ENCODE results near the gene MTMR11. TPM values are rescaled to one million over a fixed set of nuclear protein-coding genes. Genes with fewer than 3 reads are reported as not detected.
A peak's percentile ranks its signal among the peaks of the same experiment; 100 is the strongest.

Gene MTMR11
- total and polyA plus RNA-seq, 10 of the 15 experiments (the other 5 are each of a cell fraction or from before 2014, with no cell fraction given): 0.35 to 1.1 (median 0.73) TPM

DNA sequence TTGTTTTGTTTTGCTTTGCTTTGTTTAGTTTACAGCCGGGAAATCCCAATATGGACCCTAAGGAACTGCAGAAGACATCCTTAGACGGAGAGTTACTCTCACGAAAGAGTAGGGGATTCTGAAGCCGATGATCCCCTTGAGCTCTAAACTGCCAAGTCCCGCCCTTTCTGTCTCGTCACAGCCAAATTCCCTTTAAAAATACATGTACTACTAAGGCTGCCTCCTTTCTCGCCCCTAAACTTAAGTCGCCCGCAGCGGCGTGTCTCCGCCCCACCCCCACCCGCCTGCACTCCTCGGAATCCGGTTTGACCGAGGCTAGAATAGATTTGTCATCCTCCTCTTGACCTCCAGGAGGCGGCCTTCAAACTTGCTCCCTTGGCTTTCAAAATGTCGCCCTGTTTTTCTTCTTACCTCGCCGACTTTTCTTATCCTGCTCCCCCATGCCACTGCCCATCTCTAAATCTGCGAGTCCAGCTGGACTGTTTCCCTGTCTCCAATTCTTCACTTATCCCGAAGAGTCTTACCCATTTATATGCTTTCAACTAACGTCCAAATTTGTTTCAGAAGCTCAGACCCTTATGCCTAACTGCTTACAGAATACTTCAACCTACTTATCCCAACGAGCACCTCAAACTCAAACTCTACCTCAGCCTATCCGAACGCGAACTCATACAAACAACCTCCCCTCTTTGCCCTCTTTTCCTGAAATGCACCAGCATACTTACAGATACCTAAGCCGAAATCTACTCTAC, 48.3 kb downstream of the MTMR11 start (continued):
- TF ChIP-seq, protein P1, sequence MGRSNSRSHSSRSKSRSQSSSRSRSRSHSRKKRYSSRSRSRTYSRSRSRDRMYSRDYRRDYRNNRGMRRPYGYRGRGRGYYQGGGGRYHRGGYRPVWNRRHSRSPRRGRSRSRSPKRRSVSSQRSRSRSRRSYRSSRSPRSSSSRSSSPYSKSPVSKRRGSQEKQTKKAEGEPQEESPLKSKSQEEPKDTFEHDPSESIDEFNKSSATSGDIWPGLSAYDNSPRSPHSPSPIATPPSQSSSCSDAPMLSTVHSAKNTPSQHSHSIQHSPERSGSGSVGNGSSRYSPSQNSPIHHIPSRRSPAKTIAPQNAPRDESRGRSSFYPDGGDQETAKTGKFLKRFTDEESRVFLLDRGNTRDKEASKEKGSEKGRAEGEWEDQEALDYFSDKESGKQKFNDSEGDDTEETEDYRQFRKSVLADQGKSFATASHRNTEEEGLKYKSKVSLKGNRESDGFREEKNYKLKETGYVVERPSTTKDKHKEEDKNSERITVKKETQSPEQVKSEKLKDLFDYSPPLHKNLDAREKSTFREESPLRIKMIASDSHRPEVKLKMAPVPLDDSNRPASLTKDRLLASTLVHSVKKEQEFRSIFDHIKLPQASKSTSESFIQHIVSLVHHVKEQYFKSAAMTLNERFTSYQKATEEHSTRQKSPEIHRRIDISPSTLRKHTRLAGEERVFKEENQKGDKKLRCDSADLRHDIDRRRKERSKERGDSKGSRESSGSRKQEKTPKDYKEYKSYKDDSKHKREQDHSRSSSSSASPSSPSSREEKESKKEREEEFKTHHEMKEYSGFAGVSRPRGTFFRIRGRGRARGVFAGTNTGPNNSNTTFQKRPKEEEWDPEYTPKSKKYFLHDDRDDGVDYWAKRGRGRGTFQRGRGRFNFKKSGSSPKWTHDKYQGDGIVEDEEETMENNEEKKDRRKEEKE (IDR thresholded peaks at IDR 0.05): no peak
- TF ChIP-seq ZZZ3 (IDR thresholded peaks at IDR 0.05; ENCODE audit: control insufficient read depth, insufficient read length, low read depth): no peak
- peak; percentile 82 for TF ChIP-seq KAT2A (conservative IDR thresholded peaks at IDR 0.05; ENCODE audit: control insufficient read depth, low read depth, low read length)
- peak; percentile 63; the same call in 1 of the 2 replicates for TF ChIP-seq CREB1 (IDR thresholded peaks at IDR 0.05; ENCODE audit: low read depth)
- TF ChIP-seq SUZ12 (IDR thresholded peaks at IDR 0.05; ENCODE audit: unreplicated experiment): no peak
- TF ChIP-seq SRF (IDR thresholded peaks at IDR 0.05; ENCODE audit: low read depth in 2 of 2, low read length in 2 of 2): peak in 1 of 2 experiments; percentile 50; a peak in 1 of 4 replicates
- TF ChIP-seq ZNF622 (IDR thresholded peaks at IDR 0.05): no peak
- TF ChIP-seq YY1 (IDR thresholded peaks at IDR 0.05; ENCODE audit: low read depth, low read length): peak; percentile 94
- TF ChIP-seq DPF2 (IDR thresholded peaks at IDR 0.05): no peak
- no peak for TF ChIP-seq TCF12 (IDR thresholded peaks at IDR 0.05; ENCODE audit: low read depth, low read length)
- TF ChIP-seq SREBF2 (IDR thresholded peaks at IDR 0.05; ENCODE audit: low read length): no peak
- TF ChIP-seq, protein P2, sequence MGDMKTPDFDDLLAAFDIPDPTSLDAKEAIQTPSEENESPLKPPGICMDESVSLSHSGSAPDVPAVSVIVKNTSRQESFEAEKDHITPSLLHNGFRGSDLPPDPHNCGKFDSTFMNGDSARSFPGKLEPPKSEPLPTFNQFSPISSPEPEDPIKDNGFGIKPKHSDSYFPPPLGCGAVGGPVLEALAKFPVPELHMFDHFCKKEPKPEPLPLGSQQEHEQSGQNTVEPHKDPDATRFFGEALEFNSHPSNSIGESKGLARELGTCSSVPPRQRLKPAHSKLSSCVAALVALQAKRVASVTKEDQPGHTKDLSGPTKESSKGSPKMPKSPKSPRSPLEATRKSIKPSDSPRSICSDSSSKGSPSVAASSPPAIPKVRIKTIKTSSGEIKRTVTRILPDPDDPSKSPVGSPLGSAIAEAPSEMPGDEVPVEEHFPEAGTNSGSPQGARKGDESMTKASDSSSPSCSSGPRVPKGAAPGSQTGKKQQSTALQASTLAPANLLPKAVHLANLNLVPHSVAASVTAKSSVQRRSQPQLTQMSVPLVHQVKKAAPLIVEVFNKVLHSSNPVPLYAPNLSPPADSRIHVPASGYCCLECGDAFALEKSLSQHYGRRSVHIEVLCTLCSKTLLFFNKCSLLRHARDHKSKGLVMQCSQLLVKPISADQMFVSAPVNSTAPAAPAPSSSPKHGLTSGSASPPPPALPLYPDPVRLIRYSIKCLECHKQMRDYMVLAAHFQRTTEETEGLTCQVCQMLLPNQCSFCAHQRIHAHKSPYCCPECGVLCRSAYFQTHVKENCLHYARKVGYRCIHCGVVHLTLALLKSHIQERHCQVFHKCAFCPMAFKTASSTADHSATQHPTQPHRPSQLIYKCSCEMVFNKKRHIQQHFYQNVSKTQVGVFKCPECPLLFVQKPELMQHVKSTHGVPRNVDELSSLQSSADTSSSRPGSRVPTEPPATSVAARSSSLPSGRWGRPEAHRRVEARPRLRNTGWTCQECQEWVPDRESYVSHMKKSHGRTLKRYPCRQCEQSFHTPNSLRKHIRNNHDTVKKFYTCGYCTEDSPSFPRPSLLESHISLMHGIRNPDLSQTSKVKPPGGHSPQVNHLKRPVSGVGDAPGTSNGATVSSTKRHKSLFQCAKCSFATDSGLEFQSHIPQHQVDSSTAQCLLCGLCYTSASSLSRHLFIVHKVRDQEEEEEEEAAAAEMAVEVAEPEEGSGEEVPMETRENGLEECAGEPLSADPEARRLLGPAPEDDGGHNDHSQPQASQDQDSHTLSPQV (IDR thresholded peaks at IDR 0.05): no peak
- TF ChIP-seq, protein P3, sequence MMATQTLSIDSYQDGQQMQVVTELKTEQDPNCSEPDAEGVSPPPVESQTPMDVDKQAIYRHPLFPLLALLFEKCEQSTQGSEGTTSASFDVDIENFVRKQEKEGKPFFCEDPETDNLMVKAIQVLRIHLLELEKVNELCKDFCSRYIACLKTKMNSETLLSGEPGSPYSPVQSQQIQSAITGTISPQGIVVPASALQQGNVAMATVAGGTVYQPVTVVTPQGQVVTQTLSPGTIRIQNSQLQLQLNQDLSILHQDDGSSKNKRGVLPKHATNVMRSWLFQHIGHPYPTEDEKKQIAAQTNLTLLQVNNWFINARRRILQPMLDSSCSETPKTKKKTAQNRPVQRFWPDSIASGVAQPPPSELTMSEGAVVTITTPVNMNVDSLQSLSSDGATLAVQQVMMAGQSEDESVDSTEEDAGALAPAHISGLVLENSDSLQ (IDR thresholded peaks at IDR 0.05): peak; percentile 60
- TF ChIP-seq, protein P4, sequence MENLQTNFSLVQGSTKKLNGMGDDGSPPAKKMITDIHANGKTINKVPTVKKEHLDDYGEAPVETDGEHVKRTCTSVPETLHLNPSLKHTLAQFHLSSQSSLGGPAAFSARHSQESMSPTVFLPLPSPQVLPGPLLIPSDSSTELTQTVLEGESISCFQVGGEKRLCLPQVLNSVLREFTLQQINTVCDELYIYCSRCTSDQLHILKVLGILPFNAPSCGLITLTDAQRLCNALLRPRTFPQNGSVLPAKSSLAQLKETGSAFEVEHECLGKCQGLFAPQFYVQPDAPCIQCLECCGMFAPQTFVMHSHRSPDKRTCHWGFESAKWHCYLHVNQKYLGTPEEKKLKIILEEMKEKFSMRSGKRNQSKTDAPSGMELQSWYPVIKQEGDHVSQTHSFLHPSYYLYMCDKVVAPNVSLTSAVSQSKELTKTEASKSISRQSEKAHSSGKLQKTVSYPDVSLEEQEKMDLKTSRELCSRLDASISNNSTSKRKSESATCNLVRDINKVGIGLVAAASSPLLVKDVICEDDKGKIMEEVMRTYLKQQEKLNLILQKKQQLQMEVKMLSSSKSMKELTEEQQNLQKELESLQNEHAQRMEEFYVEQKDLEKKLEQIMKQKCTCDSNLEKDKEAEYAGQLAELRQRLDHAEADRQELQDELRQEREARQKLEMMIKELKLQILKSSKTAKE (IDR thresholded peaks at IDR 0.05; ENCODE audit: low read depth, poor library complexity, severe bottlenecking): peak; percentile 75
- TF ChIP-seq, protein P5, sequence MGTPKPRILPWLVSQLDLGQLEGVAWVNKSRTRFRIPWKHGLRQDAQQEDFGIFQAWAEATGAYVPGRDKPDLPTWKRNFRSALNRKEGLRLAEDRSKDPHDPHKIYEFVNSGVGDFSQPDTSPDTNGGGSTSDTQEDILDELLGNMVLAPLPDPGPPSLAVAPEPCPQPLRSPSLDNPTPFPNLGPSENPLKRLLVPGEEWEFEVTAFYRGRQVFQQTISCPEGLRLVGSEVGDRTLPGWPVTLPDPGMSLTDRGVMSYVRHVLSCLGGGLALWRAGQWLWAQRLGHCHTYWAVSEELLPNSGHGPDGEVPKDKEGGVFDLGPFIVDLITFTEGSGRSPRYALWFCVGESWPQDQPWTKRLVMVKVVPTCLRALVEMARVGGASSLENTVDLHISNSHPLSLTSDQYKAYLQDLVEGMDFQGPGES (IDR thresholded peaks at IDR 0.05): no peak
- TF ChIP-seq, protein P6, sequence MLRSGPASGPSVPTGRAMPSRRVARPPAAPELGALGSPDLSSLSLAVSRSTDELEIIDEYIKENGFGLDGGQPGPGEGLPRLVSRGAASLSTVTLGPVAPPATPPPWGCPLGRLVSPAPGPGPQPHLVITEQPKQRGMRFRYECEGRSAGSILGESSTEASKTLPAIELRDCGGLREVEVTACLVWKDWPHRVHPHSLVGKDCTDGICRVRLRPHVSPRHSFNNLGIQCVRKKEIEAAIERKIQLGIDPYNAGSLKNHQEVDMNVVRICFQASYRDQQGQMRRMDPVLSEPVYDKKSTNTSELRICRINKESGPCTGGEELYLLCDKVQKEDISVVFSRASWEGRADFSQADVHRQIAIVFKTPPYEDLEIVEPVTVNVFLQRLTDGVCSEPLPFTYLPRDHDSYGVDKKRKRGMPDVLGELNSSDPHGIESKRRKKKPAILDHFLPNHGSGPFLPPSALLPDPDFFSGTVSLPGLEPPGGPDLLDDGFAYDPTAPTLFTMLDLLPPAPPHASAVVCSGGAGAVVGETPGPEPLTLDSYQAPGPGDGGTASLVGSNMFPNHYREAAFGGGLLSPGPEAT (IDR thresholded peaks at IDR 0.05; ENCODE audit: low read depth): peak; percentile 50; the same call in 1 of the 2 replicates

All from GM12878 (cell line).